ENCODE results near the gene WDR44. TPM values are rescaled to one million over a fixed set of nuclear protein-coding genes. Genes with fewer than 3 reads are reported as not detected.

The WDR44 gene
- polyA plus RNA-seq, 1 experiment: 7.5 TPM

DNA sequence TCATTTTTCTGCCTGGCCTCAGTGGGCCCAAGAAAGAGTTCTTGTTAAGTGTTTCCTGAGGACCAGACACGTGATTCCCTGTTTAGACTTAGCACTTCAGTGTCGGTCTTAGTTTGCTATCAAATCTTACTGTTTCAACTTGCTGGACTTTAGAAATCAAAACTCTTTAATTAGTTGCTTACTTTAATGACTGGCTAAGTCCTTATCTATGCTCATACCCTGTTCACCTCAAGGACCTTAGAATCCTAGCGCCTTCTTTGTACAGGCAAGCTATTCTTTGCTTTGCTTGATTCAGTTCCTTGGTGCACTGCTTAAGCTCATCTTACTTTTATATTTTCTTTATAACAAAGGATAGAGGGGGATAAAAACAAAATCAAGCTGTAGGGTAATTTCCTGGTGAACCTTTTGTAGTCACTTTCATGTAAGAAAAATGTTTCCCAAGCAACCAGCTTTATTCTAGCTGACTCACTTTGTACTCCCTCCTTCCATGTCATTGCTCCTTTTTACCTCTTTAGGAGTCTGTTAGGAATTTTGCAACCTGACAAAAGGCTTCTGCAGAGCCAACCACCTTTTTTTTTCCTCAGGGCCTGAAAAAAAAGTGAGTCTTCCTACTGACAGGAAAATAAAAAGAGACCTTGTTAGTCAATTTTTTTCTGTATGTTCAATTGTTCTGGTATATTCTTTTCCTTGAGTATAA lies 14.7 kb downstream of the WDR44 start:
- no peak for DNase-seq (ENCODE audit: low read depth)
- Histone ChIP-seq H3K4me3 (ENCODE audit: low read depth, low read length) (no peak overlapping the region), H3K27me3 (ENCODE audit: control insufficient read depth, insufficient read depth, low read length) (no peaks in the 10 kb centered on the region), H3K36me3 (ENCODE audit: control insufficient read depth, insufficient read depth, low read length) (no peaks in the 10 kb centered on the region)
- POLR2A ChIA-PET: no interaction called here
- CTCF ChIA-PET: interaction anchor here (0.6 to 1.1 kb wide), 2 partner anchors 12 to 241 kb away, joined by 3 read pairs; no protein-coding TSS in a partner anchor
- TF ChIP-seq, protein P1, sequence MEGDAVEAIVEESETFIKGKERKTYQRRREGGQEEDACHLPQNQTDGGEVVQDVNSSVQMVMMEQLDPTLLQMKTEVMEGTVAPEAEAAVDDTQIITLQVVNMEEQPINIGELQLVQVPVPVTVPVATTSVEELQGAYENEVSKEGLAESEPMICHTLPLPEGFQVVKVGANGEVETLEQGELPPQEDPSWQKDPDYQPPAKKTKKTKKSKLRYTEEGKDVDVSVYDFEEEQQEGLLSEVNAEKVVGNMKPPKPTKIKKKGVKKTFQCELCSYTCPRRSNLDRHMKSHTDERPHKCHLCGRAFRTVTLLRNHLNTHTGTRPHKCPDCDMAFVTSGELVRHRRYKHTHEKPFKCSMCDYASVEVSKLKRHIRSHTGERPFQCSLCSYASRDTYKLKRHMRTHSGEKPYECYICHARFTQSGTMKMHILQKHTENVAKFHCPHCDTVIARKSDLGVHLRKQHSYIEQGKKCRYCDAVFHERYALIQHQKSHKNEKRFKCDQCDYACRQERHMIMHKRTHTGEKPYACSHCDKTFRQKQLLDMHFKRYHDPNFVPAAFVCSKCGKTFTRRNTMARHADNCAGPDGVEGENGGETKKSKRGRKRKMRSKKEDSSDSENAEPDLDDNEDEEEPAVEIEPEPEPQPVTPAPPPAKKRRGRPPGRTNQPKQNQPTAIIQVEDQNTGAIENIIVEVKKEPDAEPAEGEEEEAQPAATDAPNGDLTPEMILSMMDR (IDR thresholded peaks at IDR 0.05; ENCODE audit: insufficient read depth, low read depth, low read length): no peak

DNA sequence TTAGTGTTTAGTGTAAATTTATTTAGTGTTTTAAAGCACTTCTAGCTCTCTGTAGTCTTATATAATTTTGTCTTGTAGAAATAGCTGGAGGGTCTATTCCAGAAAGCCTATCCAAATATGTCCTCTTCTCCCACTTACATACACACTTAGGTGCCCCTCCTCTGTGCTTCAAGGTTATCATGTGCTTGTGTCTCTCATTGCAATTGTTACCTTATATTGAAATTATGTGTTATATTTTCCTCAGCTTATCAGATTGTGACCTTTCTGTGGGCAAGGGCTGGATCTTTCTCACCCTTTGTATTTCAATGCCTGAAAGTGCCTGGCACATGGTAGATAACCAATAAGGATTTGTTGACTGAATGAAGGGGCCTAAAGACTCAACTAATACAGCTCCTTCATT lies 18.4 kb downstream of the WDR44 start:
- H3K36me3 ChIP-seq (ENCODE audit: control insufficient read depth, insufficient read depth, low read length): no peaks in the 10 kb centered on the region
- no peak for DNase-seq (ENCODE audit: low read depth)
- CTCF ChIA-PET: no interaction called here
- POLR2A ChIA-PET: no interaction called here
- TF ChIP-seq, protein P1 (IDR thresholded peaks at IDR 0.05; ENCODE audit: insufficient read depth, low read depth, low read length): no peak
- no peak overlapping the region for H3K4me3 ChIP-seq (ENCODE audit: low read depth, low read length)
- no peaks in the 10 kb centered on the region for H3K27me3 ChIP-seq (ENCODE audit: control insufficient read depth, insufficient read depth, low read length)

DNA sequence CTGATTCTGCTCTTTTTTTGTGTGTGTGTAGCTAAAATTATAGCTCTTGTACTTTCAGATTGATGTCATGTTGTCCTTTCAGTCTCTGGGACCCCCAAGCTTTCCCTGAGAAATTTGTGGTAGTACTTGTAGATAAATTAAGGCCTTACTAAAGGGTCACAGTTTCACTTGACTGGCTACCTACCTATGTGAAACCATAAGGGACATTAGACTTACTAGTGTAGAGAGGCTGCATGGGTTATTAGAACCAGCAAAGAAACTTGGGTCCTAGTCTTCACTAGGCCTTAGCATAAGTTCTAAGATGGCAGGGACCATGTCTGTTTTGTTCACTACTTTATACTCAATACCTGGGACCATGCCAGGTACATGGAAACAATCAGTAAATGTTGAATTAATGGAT lies 21.4 kb downstream of the WDR44 start:
- ChIA-PET POLR2A (no interaction called here), CTCF (interaction anchor here (1.0 kb wide), 1 partner anchor 9 kb away, joined by 3 read pairs; no protein-coding TSS in a partner anchor)
- Histone ChIP-seq H3K36me3 (ENCODE audit: control insufficient read depth, insufficient read depth, low read length) (no peaks in the 10 kb centered on the region), H3K27me3 (ENCODE audit: control insufficient read depth, insufficient read depth, low read length) (no peaks in the 10 kb centered on the region), H3K4me3 (ENCODE audit: low read depth, low read length) (no peak overlapping the region)
- DNase-seq (ENCODE audit: low read depth): no peak
- TF ChIP-seq, protein P1 (IDR thresholded peaks at IDR 0.05; ENCODE audit: insufficient read depth, low read depth, low read length): no peak

DNA sequence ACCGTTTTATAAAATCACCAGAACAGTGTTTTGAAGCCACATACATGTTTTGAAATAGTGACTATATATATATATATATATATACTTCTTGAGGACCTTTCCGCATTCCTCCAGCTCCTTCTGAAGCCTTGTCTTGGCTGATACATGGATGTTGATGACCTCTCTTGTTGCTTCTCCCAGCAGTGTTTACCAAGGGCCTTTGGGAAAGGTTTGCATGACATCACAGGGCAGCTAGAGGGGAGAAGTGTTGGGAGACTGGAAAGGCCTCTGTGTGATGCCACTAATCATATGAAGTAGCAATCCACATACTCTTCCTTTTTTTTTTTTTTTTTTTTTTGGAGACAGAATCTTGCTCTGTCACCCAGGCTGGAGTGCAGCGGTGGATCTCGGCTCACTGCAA lies 22.5 kb downstream of the WDR44 start:
- no peak for DNase-seq (ENCODE audit: low read depth)
- TF ChIP-seq, protein P1 (IDR thresholded peaks at IDR 0.05; ENCODE audit: insufficient read depth, low read depth, low read length): no peak
- H3K27me3 ChIP-seq (ENCODE audit: control insufficient read depth, insufficient read depth, low read length): no peaks in the 10 kb centered on the region
- ChIA-PET CTCF (no interaction called here), POLR2A (no interaction called here)
- no peaks in the 10 kb centered on the region for H3K36me3 ChIP-seq (ENCODE audit: control insufficient read depth, insufficient read depth, low read length)
- no peak overlapping the region for H3K4me3 ChIP-seq (ENCODE audit: low read depth, low read length)

DNA sequence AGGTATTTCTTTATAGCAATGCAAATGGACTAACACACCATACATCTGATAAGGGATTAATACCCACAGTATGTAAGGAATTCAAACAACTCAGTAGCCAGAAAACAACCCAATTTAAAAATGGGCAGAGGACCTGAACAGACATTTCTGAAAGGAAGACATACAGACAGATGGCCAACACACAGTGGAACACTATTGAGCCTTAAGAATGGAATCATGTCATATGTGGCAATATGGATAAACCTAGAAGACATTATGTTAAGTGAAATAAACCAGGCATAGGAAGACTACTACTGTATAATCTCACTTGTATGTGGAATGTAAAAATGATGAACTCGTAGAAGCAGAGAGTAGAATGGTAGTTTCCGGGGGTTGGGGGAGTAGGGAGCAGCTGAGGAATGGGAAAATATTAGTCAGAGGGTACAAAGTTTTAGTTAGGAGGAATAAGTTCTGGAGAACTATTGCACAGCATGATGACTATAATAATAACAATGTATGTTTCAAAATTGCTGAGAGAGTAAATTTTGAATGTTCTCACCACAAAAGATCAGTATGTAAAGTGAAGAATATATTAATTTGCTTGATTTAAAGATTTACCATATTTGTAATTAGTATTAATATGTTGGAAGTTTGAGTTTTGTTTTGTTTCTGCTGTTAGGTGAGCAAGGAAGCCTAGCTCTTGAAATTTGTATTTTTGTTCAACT lies 25.2 kb downstream of the WDR44 start:
- TF ChIP-seq, protein P1 (IDR thresholded peaks at IDR 0.05; ENCODE audit: insufficient read depth, low read depth, low read length): no peak
- H3K4me3 ChIP-seq (ENCODE audit: low read depth, low read length): no peak overlapping the region
- DNase-seq (ENCODE audit: low read depth): no peak
- H3K36me3 ChIP-seq (ENCODE audit: control insufficient read depth, insufficient read depth, low read length): no peaks in the 10 kb centered on the region
- ChIA-PET CTCF (interaction anchor here (0.5 kb wide), 1 partner anchor 9 kb away, joined by 5 read pairs; no protein-coding TSS in a partner anchor), POLR2A (no interaction called here)
- no peaks in the 10 kb centered on the region for H3K27me3 ChIP-seq (ENCODE audit: control insufficient read depth, insufficient read depth, low read length)
